Right lobe of liver (tissue), 6 donors: ENCODE results near the gene SLC39A7. TPM values are rescaled to one million over a fixed set of nuclear protein-coding genes. Genes with fewer than 3 reads are reported as not detected.

Source experiments
- ATAC-seq, 4 donors: fragments of 200-7000 bp; cut with Tn5 transposase; one replicate each; pipeline ENCODE4 v1.9.1; 2020; ENCODE audit warnings: mild to moderate bottlenecking in 4 of 4, moderate library complexity in 4 of 4
- DNase-seq, 3 donors: peaks; one replicate each; pipeline ENCODE4 v3.0.0-alpha.2; 2020
- H3K27ac ChIP-seq, 3 donors: fragments of 200-600 bp; one replicate each; pipeline ENCODE4 v1.8.0; 2022
- H3K27me3 ChIP-seq, 2 donors: fragments of 200-600 bp; one replicate each; pipeline ENCODE4 v1.8.0; 2022
- H3K36me3 ChIP-seq, 4 donors: fragments of 200-600 bp; sonication (generic) in 1 of 4; one replicate each; pipeline versions ENCODE4 v1.5.1 to v1.8.0; 2017 to 2022; ENCODE audit warnings: control low read depth in 1 of 4
- H3K4me1 ChIP-seq, 4 donors: fragments of 200-600 bp; sonication (generic) in 1 of 4; one replicate each; pipeline versions ENCODE4 v1.5.1 to v1.8.0; 2017 to 2022; ENCODE audit warnings: control low read depth in 1 of 4
- H3K4me3 ChIP-seq, 3 donors: fragments of 200-600 bp; one replicate each; pipeline ENCODE4 v1.8.0; 2022
- H3K9me3 ChIP-seq, 4 donors: fragments of 200-600 bp; sonication (generic) in 1 of 4; one replicate each; pipeline versions ENCODE4 v1.5.1 to v1.8.0; 2017 to 2022; ENCODE audit warnings: control low read depth in 1 of 4
- CTCF ChIP-seq, 4 donors: fragments of 200-600 bp in 3 of 4; fragments of 450-650 bp in 1 of 4; IDR thresholded peaks; one replicate each; pipeline versions ENCODE4 v1.5.1 to v1.8.0; 2016 to 2022; ENCODE audit warnings: antibody characterized with exemption in 4 of 4, mild to moderate bottlenecking in 2 of 4
- POLR2A ChIP-seq: fragments of 450-650 bp; IDR thresholded peaks from one replicate; pipeline ENCODE4 v1.6.1; 2017; ENCODE audit warnings: antibody characterized with exemption, mild to moderate bottlenecking
- intact Hi-C, 2 donors: fragments of 100-400 bp; cut with DNase I; formaldehyde crosslinking; loops; one replicate each; pipeline versions ENCODE4 v1.11.2 to v1.14.1; 2022
- microRNA counts: library from miRNA; unstranded; fragments of <30 nt; microRNA quantifications from one replicate; lab custom pipeline; 2016
- microRNA-seq, 2 donors: library from miRNA; unstranded; fragments of <30 nt; microRNA quantifications; one replicate each; pipeline ENCODE4, GENCODE V29; 2019 to 2020
- small RNA-seq, 2 experiments: library from RNA; depleted of rRNA; stranded (forward); fragments of <200 nt; gene quantifications; one replicate each; pipeline ENCODE3, GENCODE V24; 2016
- total RNA-seq, 6 experiments: library from RNA; depleted of rRNA in 2 of 6; stranded (reverse); fragments of >200 nt in 2 of 6; fragmentation: NEBNext Ultra II Directional in 3 of 6; extraction: Animal tissue kit (Norgen Biotek cat#: 25700) in 3 of 6; gene quantifications; one replicate each; pipeline versions ENCODE4 v1.1.0 to v1.2.4, GENCODE V29; 2016 to 2023
- donor health status: DM: no; HTN: yes; CAD: no.
- donor health status: DM: no; HTN: no; CAD: no.
- donor health status: DM: no; HTN: no; CAD: no.
- donor health status: DM: no; HTN: yes; CAD: no.
- donor health status: DM: no; HTN: yes; CAD: no.

Gene SLC39A7
- total RNA-seq, 6 experiments from 2014 or later, result 33.5 to 61.4 (median 50.1) TPM

- H3K36me3 ChIP-seq, result peaks cover 0 to 5% (median 0%) of the 10 kb centered on the region in 4 donors
- no peak overlapping the region for H3K27ac ChIP-seq
- DNase-seq, result no peak
- H3K27me3 ChIP-seq, result no peaks in the 10 kb centered on the region
- H3K4me3 ChIP-seq, result no peak overlapping the region
- intact Hi-C loops, result no loop called here
- no peak for TF ChIP-seq CTCF (IDR thresholded peaks at IDR 0.05)
- TF ChIP-seq POLR2A, result no peak
- ATAC-seq, result no peak
- H3K4me1 ChIP-seq, result peaks cover 0 to 17% (median 7%) of the 10 kb centered on the region in 4 donors
- H3K9me3 ChIP-seq, result no peaks in the 10 kb centered on the region
These were observed 52.1 kb downstream of the SLC39A7 start for GRCh38 chr6:33252759-33253158.

MicroRNA genes within 50 kb of the gene (microRNA counts, 767-probe panel; counts per million panel counts)
- microRNA hsa-miR-219-1-3p (lab: Ali Mortazavi, UCI) (237 counts per million), microRNA hsa-miR-219-5p (lab: Ali Mortazavi, UCI) (237 counts per million)

Small RNA genes within 50 kb of the gene (microRNA-seq; reads per million reads assigned to microRNA genes)
- 9.0 to 9.8 reads per million in 2 donors for gene MIR219A1

Small RNA genes within 50 kb of the gene (small RNA-seq; reads per million reads assigned to genes)
- gene MIR219A1 (2.2 to 3.6 reads per million in 2 experiments), gene RNY4P10 (0 to 0.19 reads per million in 2 experiments)

Other genes with a start within 250 kb of the SLC39A7 start
- 10 to 100 TPM in 4 of 6 experiments, 1 to 10 TPM in 2; 6.9 to 26.2 (median 10.7) TPM for gene HLA-DMA, start 247.8 kb upstream of the SLC39A7 start, total RNA-seq
- gene BRD2, start 232.3 kb upstream of the SLC39A7 start, total RNA-seq, result 100 to 1,000 TPM in 1 of 6 experiments, 10 to 100 TPM in 5; 66.3 to 111 (median 73.7) TPM
- 1 to 10 TPM in 5 of 6 experiments, under 1 TPM in 1; 0.37 to 3.3 (median 1.2) TPM for gene HLA-DOA, start 191.3 kb upstream of the SLC39A7 start, total RNA-seq
- 10 to 100 TPM; 10.0 to 74.8 (median 26.3) TPM for gene HLA-DPA1, start 127.2 kb upstream of the SLC39A7 start, total RNA-seq
- gene HLA-DPB1, start 124.9 kb upstream of the SLC39A7 start, total RNA-seq, result 10 to 100 TPM in 5 of 6 experiments, 1 to 10 TPM in 1; 8.6 to 66.7 (median 23.0) TPM
- gene COL11A2, start 8.4 kb upstream of the SLC39A7 start, total RNA-seq, result 1 to 10 TPM in 1 of 6 experiments, under 1 TPM in 5; 0.06 to 1.4 (median 0.61) TPM
- 10 to 100 TPM; 10.1 to 28.2 (median 17.7) TPM for gene RXRB, start 202 bp upstream of the SLC39A7 start, total RNA-seq
- gene HSD17B8, start 3.8 kb downstream of the SLC39A7 start, total RNA-seq, result 10 to 100 TPM; 14.3 to 39.8 (median 33.8) TPM
- 10 to 100 TPM in 4 of 6 experiments, 1 to 10 TPM in 2; 7.5 to 21.3 (median 19.7) TPM for gene RING1, start 7.6 kb downstream of the SLC39A7 start, total RNA-seq
- 10 to 100 TPM; 16.4 to 35.1 (median 27.5) TPM for gene VPS52, start 71.0 kb downstream of the SLC39A7 start, total RNA-seq
- gene RPS18, start 71.2 kb downstream of the SLC39A7 start, total RNA-seq, result 100 to 1,000 TPM; 504 to 932 (median 612) TPM
- gene B3GALT4, start 76.3 kb downstream of the SLC39A7 start, total RNA-seq, result 1 to 10 TPM in 4 of 6 experiments, under 1 TPM in 2; 0.79 to 1.7 (median 1.4) TPM
- gene WDR46, start 88.4 kb downstream of the SLC39A7 start, total RNA-seq, result 10 to 100 TPM; 13.1 to 35.2 (median 23.9) TPM
- 10 to 100 TPM; 23.8 to 35.2 (median 27.5) TPM for gene PFDN6, start 88.7 kb downstream of the SLC39A7 start, total RNA-seq
- gene RGL2, start 98.1 kb downstream of the SLC39A7 start, total RNA-seq, result 10 to 100 TPM; 15.1 to 30.6 (median 23.3) TPM
- gene TAPBP, start 113.2 kb downstream of the SLC39A7 start, total RNA-seq, result 100 to 1,000 TPM in 5 of 6 experiments, 10 to 100 TPM in 1; 89.2 to 140 (median 124) TPM
- 1 to 10 TPM; 2.9 to 6.8 (median 4.9) TPM for gene ZBTB22, start 116.9 kb downstream of the SLC39A7 start, total RNA-seq
- 10 to 100 TPM; 11.3 to 28.8 (median 19.5) TPM for gene DAXX, start 122.1 kb downstream of the SLC39A7 start, total RNA-seq
- gene KIFC1, start 191.0 kb downstream of the SLC39A7 start, total RNA-seq, result 1 to 10 TPM in 3 of 6 experiments, under 1 TPM in 2, not detected in 1; 0.29 to 4.4 (median 1.3) TPM
- gene PHF1, start 210.1 kb downstream of the SLC39A7 start, total RNA-seq, result 10 to 100 TPM; 14.7 to 21.3 (median 18.3) TPM
- gene CUTA, start 217.2 kb downstream of the SLC39A7 start, total RNA-seq, result 100 to 1,000 TPM in 3 of 6 experiments, 10 to 100 TPM in 3; 81.4 to 114 (median 97.4) TPM
- 1 to 10 TPM; 1.8 to 4.1 (median 2.8) TPM for gene SYNGAP1, start 219.2 kb downstream of the SLC39A7 start, total RNA-seq